HG03575 (cell line): ENCODE data around the gene TRDN.
A peak's percentile ranks its signal among the peaks of the same experiment; 100 is the strongest.

Experiments
- ATAC-seq: cut with Tn5 transposase; IDR thresholded peaks from one replicate; pipeline ENCODE4 v1.9.1; 2021; ENCODE audit not compliant: unreplicated experiment, insufficient number of reproducible peaks, low FRiP score; ENCODE audit errors: extremely low read depth

Gene TRDN

GRCh38 chr6:123636782-123637181 lies at the start of gene TRDN:
Gene TRDN (minus strand): TSS chr6:123636950. CDS start chr6:123636775, 175 bp downstream.
- ATAC-seq: no peak

- ATAC-seq: no peak
These were observed 45.3 kb upstream of the TRDN start for GRCh38 chr6:123681957-123682462.

GRCh38 chr6:123677897-123678296 lies 41.1 kb upstream of the TRDN start:
- ATAC-seq: no peak

- no peak for ATAC-seq
These were observed 40.0 kb upstream of the TRDN start for GRCh38 chr6:123676793-123677192.

- no peak for ATAC-seq
These were observed 32.3 kb upstream of the TRDN start for GRCh38 chr6:123668965-123669591.

GRCh38 chr6:123668063-123668462 lies 31.3 kb upstream of the TRDN start:
- no peak for ATAC-seq

GRCh38 chr6:123663436-123663835 lies 26.7 kb upstream of the TRDN start:
- no peak for ATAC-seq

- no peak for ATAC-seq
These were observed 26.0 kb upstream of the TRDN start for GRCh38 chr6:123662757-123663156.

- ATAC-seq: no peak
These were observed 24.5 kb upstream of the TRDN start for GRCh38 chr6:123661105-123661891.

- no peak for ATAC-seq
These were observed 23.4 kb upstream of the TRDN start for GRCh38 chr6:123659960-123660748.

GRCh38 chr6:123658848-123659247 lies 22.1 kb upstream of the TRDN start:
- ATAC-seq: no peak

GRCh38 chr6:123655521-123656306 lies 19.0 kb upstream of the TRDN start:
- ATAC-seq: peak; percentile 75

GRCh38 chr6:123648723-123649122 lies 12.0 kb upstream of the TRDN start:
- no peak for ATAC-seq

- ATAC-seq: no peak
These were observed 11.3 kb upstream of the TRDN start for GRCh38 chr6:123648020-123648580.

GRCh38 chr6:123641497-123641896 lies 4.7 kb upstream of the TRDN start:
- ATAC-seq: no peak

- ATAC-seq: no peak
These were observed 3.9 kb upstream of the TRDN start for GRCh38 chr6:123640567-123641187.

GRCh38 chr6:123638865-123639264 lies 2.1 kb upstream of the TRDN start:
- ATAC-seq: no peak

GRCh38 chr6:123636282-123636681 lies 468 bp downstream of the TRDN start:
- no peak for ATAC-seq
